OCI-LY3 (cell line): ENCODE results near the gene SMYD2.

Source experiments
- H2AFZ ChIP-seq: fragments of 200-600, 300-600 bp; shearing (Covaris generic); 2 replicates; pipeline ENCODE4 v1.6.0; 2014; ENCODE audit warnings: antibody characterized with exemption, low read depth, low read length
- H3K27ac ChIP-seq: fragments of 200-600, 300-600 bp; sonication (generic); 2 replicates; pipeline ENCODE4 v1.5.1; 2014; ENCODE audit warnings: mild to moderate bottlenecking, low read length, moderate library complexity, mixed read lengths
- H3K27me3 ChIP-seq: fragments of 200-600, 300-600 bp; sonication (generic); 2 replicates; pipeline ENCODE4 v1.6.1; 2014; ENCODE audit warnings: low read depth, low read length, mixed read lengths
- H3K36me3 ChIP-seq: fragments of 200-600, 300-600 bp; sonication (generic); replicated peaks from 2 replicates; pipeline ENCODE3; 2014; ENCODE audit warnings: low read depth, low read length, mixed read lengths
- H3K4me1 ChIP-seq: fragments of 300-600, 200-600 bp; sonication (generic); 2 replicates; pipeline ENCODE4 v1.6.1; 2014; ENCODE audit warnings: low read length, mixed read lengths
- H3K4me2 ChIP-seq: fragments of 200-600, 300-600 bp; sonication (generic); 2 replicates; pipeline ENCODE4 v1.6.1; 2014; ENCODE audit warnings: low read length, mixed read lengths
- H3K4me3 ChIP-seq: fragments of 300-600, 200-600 bp; sonication (generic); 2 replicates; pipeline ENCODE4 v1.5.1; 2014; ENCODE audit warnings: antibody characterized with exemption, mild to moderate bottlenecking, low read length, moderate library complexity
- H3K79me2 ChIP-seq: fragments of 300-600, 200-600 bp; shearing (Covaris generic); 2 replicates; pipeline ENCODE4 v1.6.1; 2014; ENCODE audit warnings: mild to moderate bottlenecking, low read length, mixed read lengths
- H3K9ac ChIP-seq: fragments of 300-600, 200-600 bp; shearing (Covaris generic); 2 replicates; pipeline ENCODE4 v1.6.0; 2014; ENCODE audit warnings: mild to moderate bottlenecking, low read length, moderate library complexity
- H3K9me3 ChIP-seq: fragments of 200-600, 300-600 bp; shearing (Covaris generic); 2 replicates; pipeline ENCODE4 v1.6.1; 2014; ENCODE audit warnings: low read length, mixed read lengths; ENCODE audit not compliant: insufficient read depth
- H4K20me1 ChIP-seq: fragments of 200-600, 300-600 bp; sonication (generic); 2 replicates; pipeline ENCODE4 v1.6.1; 2016; ENCODE audit warnings: low read length, mixed read lengths; ENCODE audit not compliant: insufficient read depth
- EZH2phosphoT487 ChIP-seq: fragments of 200-600 bp; shearing (Covaris generic); IDR thresholded peaks from 2 replicates; pipeline ENCODE4 v1.6.1; 2018; ENCODE audit warnings: antibody characterized with exemption, mixed run types, low read depth
- TF ChIP-seq, protein P1 (sequence below): fragments of 200-600, 300-600 bp; sonication (generic); IDR thresholded peaks from 2 replicates; pipeline ENCODE4 v1.5.1; 2014; ENCODE audit warnings: antibody characterized with exemption, low read length, low read depth

SMYD2 gene

DNA sequence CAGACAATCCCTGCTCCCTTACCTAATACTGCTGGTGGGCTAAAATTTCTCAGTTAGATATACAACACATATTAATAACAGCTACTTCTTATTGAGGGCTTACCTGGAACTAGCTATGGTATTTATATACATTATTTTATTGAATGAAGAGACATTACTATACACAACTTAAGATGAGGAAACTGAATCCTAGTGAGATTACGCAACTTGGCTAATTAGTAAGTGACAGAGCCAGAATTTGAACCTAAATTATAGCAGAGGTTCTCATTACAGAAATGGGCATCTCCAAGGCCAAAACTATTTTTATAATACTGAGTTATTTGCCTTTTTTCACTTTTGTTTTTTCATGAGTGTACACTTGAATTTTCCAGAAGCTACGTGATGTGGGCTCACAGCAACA, 44.5 kb upstream of the SMYD2 start:
- Histone ChIP-seq H3K4me1 (no peaks in the 10 kb centered on the region), H3K9me3 (no peaks in the 10 kb centered on the region), H3K79me2 (no peaks in the 10 kb centered on the region), H3K27ac (no peak overlapping the region), H3K4me2 (no peak overlapping the region), H3K4me3 (no peak overlapping the region), H3K27me3 (peaks cover 60% of the 10 kb centered on the region), H3K9ac (no peak overlapping the region), H2AFZ (no peak overlapping the region), H4K20me1 (no peaks in the 10 kb centered on the region), H3K36me3 (no peaks in the 10 kb centered on the region)
- TF ChIP-seq, protein P1, sequence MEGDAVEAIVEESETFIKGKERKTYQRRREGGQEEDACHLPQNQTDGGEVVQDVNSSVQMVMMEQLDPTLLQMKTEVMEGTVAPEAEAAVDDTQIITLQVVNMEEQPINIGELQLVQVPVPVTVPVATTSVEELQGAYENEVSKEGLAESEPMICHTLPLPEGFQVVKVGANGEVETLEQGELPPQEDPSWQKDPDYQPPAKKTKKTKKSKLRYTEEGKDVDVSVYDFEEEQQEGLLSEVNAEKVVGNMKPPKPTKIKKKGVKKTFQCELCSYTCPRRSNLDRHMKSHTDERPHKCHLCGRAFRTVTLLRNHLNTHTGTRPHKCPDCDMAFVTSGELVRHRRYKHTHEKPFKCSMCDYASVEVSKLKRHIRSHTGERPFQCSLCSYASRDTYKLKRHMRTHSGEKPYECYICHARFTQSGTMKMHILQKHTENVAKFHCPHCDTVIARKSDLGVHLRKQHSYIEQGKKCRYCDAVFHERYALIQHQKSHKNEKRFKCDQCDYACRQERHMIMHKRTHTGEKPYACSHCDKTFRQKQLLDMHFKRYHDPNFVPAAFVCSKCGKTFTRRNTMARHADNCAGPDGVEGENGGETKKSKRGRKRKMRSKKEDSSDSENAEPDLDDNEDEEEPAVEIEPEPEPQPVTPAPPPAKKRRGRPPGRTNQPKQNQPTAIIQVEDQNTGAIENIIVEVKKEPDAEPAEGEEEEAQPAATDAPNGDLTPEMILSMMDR, result no peak
- TF ChIP-seq EZH2phosphoT487, result no peak

DNA sequence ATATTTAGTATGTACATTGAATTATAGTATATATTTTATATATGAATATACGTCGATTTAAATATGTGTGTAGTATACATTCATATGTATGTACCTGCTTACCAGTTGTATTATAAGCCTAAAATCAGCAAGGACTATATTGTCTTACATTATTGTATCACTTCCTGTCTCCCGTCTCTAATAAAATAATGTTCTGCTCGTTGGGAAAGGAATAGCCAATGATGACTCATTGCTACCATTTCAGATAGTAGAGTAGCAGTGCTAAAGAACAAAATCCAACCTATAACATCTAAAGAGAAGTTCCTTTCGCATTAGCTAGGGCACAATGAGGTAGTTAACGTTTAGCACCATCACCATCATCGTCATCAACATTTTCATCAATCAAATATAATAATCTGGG, 39.9 kb upstream of the SMYD2 start:
- TF ChIP-seq, protein P1, result no peak
- TF ChIP-seq EZH2phosphoT487, result no peak
- Histone ChIP-seq H3K9ac (no peak overlapping the region), H3K4me1 (no peaks in the 10 kb centered on the region), H3K4me3 (no peak overlapping the region), H3K27ac (no peak overlapping the region), H4K20me1 (no peaks in the 10 kb centered on the region), H3K36me3 (no peaks in the 10 kb centered on the region), H3K27me3 (peaks cover 59% of the 10 kb centered on the region), H3K4me2 (no peak overlapping the region), H2AFZ (no peak overlapping the region), H3K9me3 (no peaks in the 10 kb centered on the region), H3K79me2 (no peaks in the 10 kb centered on the region)

DNA sequence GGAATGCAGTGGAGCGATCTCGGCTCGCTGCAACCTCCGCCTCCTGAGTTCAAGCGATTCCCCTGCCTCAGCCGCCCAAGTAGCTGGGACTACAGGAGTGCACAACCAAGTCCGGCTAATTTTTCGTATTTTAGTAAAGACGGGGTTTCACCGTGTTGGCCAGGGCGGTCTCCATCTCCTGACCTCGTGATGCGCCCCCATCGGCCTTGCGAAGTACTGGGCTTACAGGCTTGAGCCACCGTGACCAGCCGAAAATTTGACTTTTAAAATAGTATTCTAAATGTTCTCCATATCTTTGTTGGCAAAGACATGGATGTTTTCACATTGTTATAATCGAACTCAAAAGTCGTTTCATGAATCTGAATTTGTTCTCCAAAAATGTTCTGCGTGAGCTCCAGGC, 36.7 kb upstream of the SMYD2 start:
- TF ChIP-seq EZH2phosphoT487, result no peak
- TF ChIP-seq, protein P1, result no peak

DNA sequence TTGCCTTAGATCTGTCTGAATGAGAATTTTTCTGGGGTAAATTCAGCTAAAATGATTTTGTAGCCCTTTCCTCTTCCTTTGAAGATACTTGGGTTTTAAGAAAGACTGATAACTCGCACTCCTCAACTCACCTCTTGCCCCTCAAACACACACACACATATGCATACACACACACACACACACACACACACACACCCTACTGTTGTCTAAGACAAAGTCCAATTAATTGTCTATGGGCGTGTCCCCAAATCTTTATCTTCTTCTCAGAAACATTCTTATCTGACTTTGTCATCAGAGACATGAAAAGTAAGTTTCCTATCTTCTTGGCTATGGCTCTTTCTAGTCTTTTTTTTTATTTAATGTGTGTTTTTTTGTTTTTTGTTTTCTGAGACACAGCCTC, 36.1 kb upstream of the SMYD2 start:
- no peaks in the 10 kb centered on the region for H3K4me1 ChIP-seq
- no peaks in the 10 kb centered on the region for H3K79me2 ChIP-seq
- no peaks in the 10 kb centered on the region for H3K9me3 ChIP-seq
- no peak overlapping the region for H2AFZ ChIP-seq
- H3K4me2 ChIP-seq, result no peak overlapping the region
- no peak overlapping the region for H3K9ac ChIP-seq
- no peaks in the 10 kb centered on the region for H4K20me1 ChIP-seq
- no peaks in the 10 kb centered on the region for H3K36me3 ChIP-seq
- peaks cover 74% of the 10 kb centered on the region for H3K27me3 ChIP-seq
- no peak overlapping the region for H3K27ac ChIP-seq
- TF ChIP-seq EZH2phosphoT487, result no peak
- TF ChIP-seq, protein P1, result no peak
- H3K4me3 ChIP-seq, result no peak overlapping the region

More for the DNA sequence above, 36.7 kb upstream of the SMYD2 start:
- Histone ChIP-seq H3K79me2 (no peaks in the 10 kb centered on the region), H3K27me3 (peaks cover 74% of the 10 kb centered on the region), H3K9me3 (no peaks in the 10 kb centered on the region), H2AFZ (no peak overlapping the region), H3K9ac (no peak overlapping the region), H3K36me3 (no peaks in the 10 kb centered on the region), H3K4me3 (no peak overlapping the region), H4K20me1 (no peaks in the 10 kb centered on the region), H3K4me1 (no peaks in the 10 kb centered on the region), H3K27ac (no peak overlapping the region), H3K4me2 (no peak overlapping the region)
